ENCODE results near the gene ST6GALNAC3.
A peak's percentile ranks its signal among the peaks of the same experiment; 100 is the strongest.
"Not testable (repeated sequence)": the region's sequence is repeated elsewhere in the genome, so short reads cannot be mapped to it uniquely, and the experiment has no call there.

ST6GALNAC3 gene

GRCh38 chr1:76237211-76237610 is 162.7 kb downstream of the ST6GALNAC3 start:
- Histone ChIP-seq H3K36me3 (replicated peaks; ENCODE audit: low read depth, low read length) (no peaks in the 10 kb centered on the region), H4K20me1 (ENCODE audit: insufficient read depth, low read length) (no peaks in the 10 kb centered on the region), H3K4me1 (ENCODE audit: low read length) (peaks cover 13% of the 10 kb centered on the region), H3K27ac (ENCODE audit: low read length) (no peak overlapping the region), H3K9ac (ENCODE audit: low read length) (no peak overlapping the region), H3K9me3 (ENCODE audit: insufficient read depth, low read length) (no peaks in the 10 kb centered on the region), H3K4me2 (ENCODE audit: low read length) (no peak overlapping the region), H3K4me3 (ENCODE audit: low read length) (no peak overlapping the region), H3K79me2 (ENCODE audit: low read length) (no peaks in the 10 kb centered on the region), H2AFZ (ENCODE audit: low read depth, low read length) (no peak overlapping the region), H3K27me3 (ENCODE audit: low read depth, low read length) (no peaks in the 10 kb centered on the region)
- TF ChIP-seq CTCF (IDR thresholded peaks at IDR 0.05; ENCODE audit: low read depth, low read length): no peak
- no peak for TF ChIP-seq EZH2phosphoT487 (IDR thresholded peaks at IDR 0.05; ENCODE audit: low read depth)

GRCh38 chr1:76238094-76238628 is 163.6 kb downstream of the ST6GALNAC3 start:
- no peaks in the 10 kb centered on the region for H4K20me1 ChIP-seq (ENCODE audit: insufficient read depth, low read length)
- H3K4me2 ChIP-seq (ENCODE audit: low read length): no peak overlapping the region
- no peaks in the 10 kb centered on the region for H3K79me2 ChIP-seq (ENCODE audit: low read length)
- H3K27me3 ChIP-seq (ENCODE audit: low read depth, low read length): no peaks in the 10 kb centered on the region
- no peak overlapping the region for H2AFZ ChIP-seq (ENCODE audit: low read depth, low read length)
- H3K27ac ChIP-seq (ENCODE audit: low read length): no peak overlapping the region
- no peak overlapping the region for H3K4me3 ChIP-seq (ENCODE audit: low read length)
- H3K4me1 ChIP-seq (ENCODE audit: low read length): peaks cover 13% of the 10 kb centered on the region
- no peak overlapping the region for H3K9ac ChIP-seq (ENCODE audit: low read length)
- H3K36me3 ChIP-seq (replicated peaks; ENCODE audit: low read depth, low read length): no peaks in the 10 kb centered on the region
- no peaks in the 10 kb centered on the region for H3K9me3 ChIP-seq (ENCODE audit: insufficient read depth, low read length)
- TF ChIP-seq CTCF (IDR thresholded peaks at IDR 0.05; ENCODE audit: low read depth, low read length) (no peak), EZH2phosphoT487 (IDR thresholded peaks at IDR 0.05; ENCODE audit: low read depth) (no peak)

- Histone ChIP-seq H3K27me3 (ENCODE audit: low read depth, low read length) (no peaks in the 10 kb centered on the region), H4K20me1 (ENCODE audit: insufficient read depth, low read length) (no peaks in the 10 kb centered on the region), H3K9ac (ENCODE audit: low read length) (no peak overlapping the region), H3K9me3 (ENCODE audit: insufficient read depth, low read length) (no peaks in the 10 kb centered on the region), H3K4me3 (ENCODE audit: low read length) (no peak overlapping the region), H3K27ac (ENCODE audit: low read length) (no peak overlapping the region), H2AFZ (ENCODE audit: low read depth, low read length) (no peak overlapping the region), H3K4me1 (ENCODE audit: low read length) (peaks cover 13% of the 10 kb centered on the region), H3K4me2 (ENCODE audit: low read length) (no peak overlapping the region), H3K79me2 (ENCODE audit: low read length) (no peaks in the 10 kb centered on the region), H3K36me3 (replicated peaks; ENCODE audit: low read depth, low read length) (no peaks in the 10 kb centered on the region)
- no peak for TF ChIP-seq EZH2phosphoT487 (IDR thresholded peaks at IDR 0.05; ENCODE audit: low read depth)
- no peak for TF ChIP-seq CTCF (IDR thresholded peaks at IDR 0.05; ENCODE audit: low read depth, low read length)
Measured at GRCh38 chr1:76239470-76239918, 164.9 kb downstream of the ST6GALNAC3 start.

- no peaks in the 10 kb centered on the region for H3K79me2 ChIP-seq (ENCODE audit: low read length)
- H2AFZ ChIP-seq (ENCODE audit: low read depth, low read length): no peak overlapping the region
- no peaks in the 10 kb centered on the region for H3K9me3 ChIP-seq (ENCODE audit: insufficient read depth, low read length)
- no peak overlapping the region for H3K4me3 ChIP-seq (ENCODE audit: low read length)
- no peak overlapping the region for H3K9ac ChIP-seq (ENCODE audit: low read length)
- peaks cover 13% of the 10 kb centered on the region for H3K4me1 ChIP-seq (ENCODE audit: low read length)
- no peaks in the 10 kb centered on the region for H3K27me3 ChIP-seq (ENCODE audit: low read depth, low read length)
- TF ChIP-seq CTCF (IDR thresholded peaks at IDR 0.05; ENCODE audit: low read depth, low read length) (no peak), EZH2phosphoT487 (IDR thresholded peaks at IDR 0.05; ENCODE audit: low read depth) (no peak)
- no peaks in the 10 kb centered on the region for H3K36me3 ChIP-seq (replicated peaks; ENCODE audit: low read depth, low read length)
- H3K27ac ChIP-seq (ENCODE audit: low read length): no peak overlapping the region
- H4K20me1 ChIP-seq (ENCODE audit: insufficient read depth, low read length): no peaks in the 10 kb centered on the region
- H3K4me2 ChIP-seq (ENCODE audit: low read length): peak overlapping the region; percentile 12; the same call in 1 of the 2 replicates
Measured at GRCh38 chr1:76240316-76240715, 165.8 kb downstream of the ST6GALNAC3 start.

GRCh38 chr1:76242587-76242986 is 168.0 kb downstream of the ST6GALNAC3 start:
- not testable (repeated sequence) for H3K79me2 ChIP-seq (ENCODE audit: low read length); H4K20me1 ChIP-seq (ENCODE audit: insufficient read depth, low read length); H3K36me3 ChIP-seq (replicated peaks; ENCODE audit: low read depth, low read length); H3K27me3 ChIP-seq (ENCODE audit: low read depth, low read length); H2AFZ ChIP-seq (ENCODE audit: low read depth, low read length); H3K9me3 ChIP-seq (ENCODE audit: insufficient read depth, low read length); H3K4me2 ChIP-seq (ENCODE audit: low read length); H3K9ac ChIP-seq (ENCODE audit: low read length); H3K27ac ChIP-seq (ENCODE audit: low read length); H3K4me3 ChIP-seq (ENCODE audit: low read length)
- H3K4me1 ChIP-seq (ENCODE audit: low read length): peaks cover 13% of the 10 kb centered on the region
